NCI-H1048 (cell line): ENCODE results near the gene PLIN5.

Source experiments
- DNase-seq: peaks from one replicate; lab custom pipeline; 2025; lab: John Stamatoyannopoulos, UW

The PLIN5 gene

GRCh38 chr19:4504891-4505569, 30.0 kb downstream of the PLIN5 start:
- no peak for DNase-seq

- DNase-seq = no peak
Measured at GRCh38 chr19:4504297-4504701, 30.7 kb downstream of the PLIN5 start.

GRCh38 chr19:4503825-4504170, 31.2 kb downstream of the PLIN5 start:
- no peak for DNase-seq

GRCh38 chr19:4503132-4503824, 31.7 kb downstream of the PLIN5 start:
- DNase-seq = no peak

- no peak for DNase-seq
Measured at GRCh38 chr19:4502282-4503131, 32.5 kb downstream of the PLIN5 start.

GRCh38 chr19:4501691-4502090, 33.3 kb downstream of the PLIN5 start:
- no peak for DNase-seq

- DNase-seq = no peak
Measured at GRCh38 chr19:4500841-4501591, 34.0 kb downstream of the PLIN5 start.

GRCh38 chr19:4499855-4500254, 35.2 kb downstream of the PLIN5 start:
- DNase-seq = no peak

GRCh38 chr19:4499318-4499717, 35.7 kb downstream of the PLIN5 start:
- DNase-seq = no peak

GRCh38 chr19:4498694-4499093, 36.3 kb downstream of the PLIN5 start:
- no peak for DNase-seq

GRCh38 chr19:4497770-4498389, 37.1 kb downstream of the PLIN5 start:
- DNase-seq = no peak

- DNase-seq = no peak
Measured at GRCh38 chr19:4496304-4496703, 38.7 kb downstream of the PLIN5 start.

- no peak for DNase-seq
Measured at GRCh38 chr19:4495471-4495870, 39.6 kb downstream of the PLIN5 start.

GRCh38 chr19:4494691-4495064, 40.3 kb downstream of the PLIN5 start:
- no peak for DNase-seq

- DNase-seq = no peak
Measured at GRCh38 chr19:4493929-4494690, 40.9 kb downstream of the PLIN5 start.

GRCh38 chr19:4493104-4493928, 41.7 kb downstream of the PLIN5 start:
- DNase-seq = no peak

GRCh38 chr19:4492337-4493103, 42.5 kb downstream of the PLIN5 start:
- no peak for DNase-seq

- no peak for DNase-seq
Measured at GRCh38 chr19:4491446-4491845, 43.6 kb downstream of the PLIN5 start.

GRCh38 chr19:4488496-4488895, 46.5 kb downstream of the PLIN5 start:
- DNase-seq = no peak
